Measurements from ENCODE around the gene FZD4. TPM values are rescaled to one million over a fixed set of nuclear protein-coding genes. Genes with fewer than 3 reads are reported as not detected.

The FZD4 gene
- total RNA-seq, 1 experiment from 2014 or later = 4.4 TPM

DNA sequence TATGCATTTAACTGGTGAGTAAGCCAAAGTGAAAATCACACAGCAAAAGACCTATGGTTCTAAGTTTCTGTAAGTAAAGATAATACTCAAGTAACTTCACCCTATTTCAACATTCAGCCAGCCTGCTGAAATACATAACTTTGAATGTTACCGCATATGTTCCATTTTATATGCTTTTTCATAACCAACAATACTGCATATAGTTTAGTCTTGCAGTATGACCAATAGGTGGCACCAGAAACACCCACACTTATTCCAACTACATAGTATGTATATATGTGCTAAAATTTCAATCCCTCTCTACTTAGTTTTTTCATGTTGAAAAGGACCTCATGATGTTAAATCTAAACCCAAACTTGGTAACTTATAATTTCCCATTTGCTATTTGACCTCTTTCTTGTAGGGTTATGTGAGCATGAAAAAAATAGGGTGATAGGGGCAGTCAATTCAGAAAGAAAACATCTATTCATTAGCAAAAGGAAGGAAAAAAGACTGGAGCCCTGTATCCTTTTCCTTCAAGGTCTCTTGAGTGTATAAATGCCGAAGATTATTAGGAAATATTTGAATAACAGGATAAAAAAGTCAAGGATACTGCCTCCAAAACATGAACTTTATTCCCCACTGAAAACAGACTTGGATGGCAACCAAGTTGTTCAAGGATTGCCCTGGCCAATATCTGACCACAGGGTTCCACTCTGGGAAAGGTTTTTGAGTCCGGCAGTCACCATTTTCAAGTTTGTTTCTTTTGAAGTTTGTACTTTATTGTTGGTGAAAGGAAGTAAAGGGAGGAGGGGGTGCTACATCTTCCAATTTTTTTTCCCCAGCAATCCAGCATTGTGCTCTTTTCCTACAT, 23.8 kb upstream of the FZD4 start:
- Histone ChIP-seq H3K27me3 (ENCODE audit: insufficient read depth, low read length) (no peaks in the 10 kb centered on the region), H3K4me2 (ENCODE audit: low read length) (no peak overlapping the region), H3K4me3 (replicated peaks in 1 of 2; ENCODE audit: low read depth in 1 of 2, low read length in 2 of 2) (no peak overlapping the region), H3K4me1 (ENCODE audit: control insufficient read depth in 1 of 2, insufficient read depth in 2 of 2, low read length in 2 of 2) (no peaks in the 10 kb centered on the region), H4K20me1 (ENCODE audit: insufficient read depth) (no peaks in the 10 kb centered on the region), H3K9ac (ENCODE audit: low read length) (no peak overlapping the region), H3K79me2 (ENCODE audit: insufficient read depth, low read length) (no peaks in the 10 kb centered on the region), H3K27ac (ENCODE audit: low read depth, low read length) (no peak overlapping the region), H3K9me3 (ENCODE audit: control insufficient read depth in 1 of 2, insufficient read depth in 1 of 2, low read depth in 1 of 2, low read length in 2 of 2) (no peaks in the 10 kb centered on the region), H3K36me3 (ENCODE audit: control insufficient read depth in 1 of 2, insufficient read depth in 2 of 2, low read length in 2 of 2) (no peaks in the 10 kb centered on the region), H2AFZ (ENCODE audit: low read depth, low read length, poor library complexity, severe bottlenecking) (peak overlapping the region; percentile 55), H3K9me2 (ENCODE audit: insufficient read depth) (no peaks in the 10 kb centered on the region)
- intact Hi-C loops (cut with micrococcal nuclease) = loop anchor here (2.0 kb wide), 1 partner anchor 312 kb away; no protein-coding TSS in a partner anchor
- CTCF ChIA-PET = no interaction called here
- TF ChIP-seq, protein P1, sequence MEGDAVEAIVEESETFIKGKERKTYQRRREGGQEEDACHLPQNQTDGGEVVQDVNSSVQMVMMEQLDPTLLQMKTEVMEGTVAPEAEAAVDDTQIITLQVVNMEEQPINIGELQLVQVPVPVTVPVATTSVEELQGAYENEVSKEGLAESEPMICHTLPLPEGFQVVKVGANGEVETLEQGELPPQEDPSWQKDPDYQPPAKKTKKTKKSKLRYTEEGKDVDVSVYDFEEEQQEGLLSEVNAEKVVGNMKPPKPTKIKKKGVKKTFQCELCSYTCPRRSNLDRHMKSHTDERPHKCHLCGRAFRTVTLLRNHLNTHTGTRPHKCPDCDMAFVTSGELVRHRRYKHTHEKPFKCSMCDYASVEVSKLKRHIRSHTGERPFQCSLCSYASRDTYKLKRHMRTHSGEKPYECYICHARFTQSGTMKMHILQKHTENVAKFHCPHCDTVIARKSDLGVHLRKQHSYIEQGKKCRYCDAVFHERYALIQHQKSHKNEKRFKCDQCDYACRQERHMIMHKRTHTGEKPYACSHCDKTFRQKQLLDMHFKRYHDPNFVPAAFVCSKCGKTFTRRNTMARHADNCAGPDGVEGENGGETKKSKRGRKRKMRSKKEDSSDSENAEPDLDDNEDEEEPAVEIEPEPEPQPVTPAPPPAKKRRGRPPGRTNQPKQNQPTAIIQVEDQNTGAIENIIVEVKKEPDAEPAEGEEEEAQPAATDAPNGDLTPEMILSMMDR (IDR thresholded peaks at IDR 0.05 in 2 of 3, conservative IDR thresholded peaks at IDR 0.05 in 1 of 3; ENCODE audit: borderline replicate concordance in 1 of 3, insufficient read depth in 1 of 3, low read depth in 2 of 3, low read length in 2 of 3) = peak; percentile 56 to 80 (median 63)
- TF ChIP-seq, protein P2, sequence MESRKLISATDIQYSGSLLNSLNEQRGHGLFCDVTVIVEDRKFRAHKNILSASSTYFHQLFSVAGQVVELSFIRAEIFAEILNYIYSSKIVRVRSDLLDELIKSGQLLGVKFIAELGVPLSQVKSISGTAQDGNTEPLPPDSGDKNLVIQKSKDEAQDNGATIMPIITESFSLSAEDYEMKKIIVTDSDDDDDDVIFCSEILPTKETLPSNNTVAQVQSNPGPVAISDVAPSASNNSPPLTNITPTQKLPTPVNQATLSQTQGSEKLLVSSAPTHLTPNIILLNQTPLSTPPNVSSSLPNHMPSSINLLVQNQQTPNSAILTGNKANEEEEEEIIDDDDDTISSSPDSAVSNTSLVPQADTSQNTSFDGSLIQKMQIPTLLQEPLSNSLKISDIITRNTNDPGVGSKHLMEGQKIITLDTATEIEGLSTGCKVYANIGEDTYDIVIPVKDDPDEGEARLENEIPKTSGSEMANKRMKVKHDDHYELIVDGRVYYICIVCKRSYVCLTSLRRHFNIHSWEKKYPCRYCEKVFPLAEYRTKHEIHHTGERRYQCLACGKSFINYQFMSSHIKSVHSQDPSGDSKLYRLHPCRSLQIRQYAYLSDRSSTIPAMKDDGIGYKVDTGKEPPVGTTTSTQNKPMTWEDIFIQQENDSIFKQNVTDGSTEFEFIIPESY (IDR thresholded peaks at IDR 0.05; ENCODE audit: extremely low read depth, insufficient replicate concordance, low read length) = no peak
- TF ChIP-seq RAD21 (IDR thresholded peaks at IDR 0.05; ENCODE audit: low read depth) = peak; percentile 70
- RAD21 ChIA-PET (ENCODE audit: low non-redundant PET in 1 of 2, low total read pairs in 2 of 2, uncharacterized antibody in 2 of 2, unreplicated experiment in 2 of 2) = no interaction called here
- ATAC-seq = peak; percentile 93
- no TSS peak for BruUV-seq (replicated peaks)
- POLR2A ChIA-PET = no interaction called here
- DNase-seq (ENCODE audit: low read depth, low spot score) = peak; percentile 21
